H1 (cell line): ENCODE measurements around the gene BBLN.
A peak's percentile ranks its signal among the peaks of the same experiment; 100 is the strongest.

Experiments
- ATF3 ChIP-seq: IDR thresholded peaks from 2 replicates; pipeline ENCODE4 v1.6.1; 2011; ENCODE audit warnings: low read depth, mild to moderate bottlenecking, low read length; ENCODE audit not compliant: insufficient read depth
- CTCF ChIP-seq, 3 experiments: IDR thresholded peaks; 1 replicate in 2 of 3; 2 replicates in 1 of 3; pipeline versions ENCODE4 v1.5.1 to v1.6.1; 2011; ENCODE audit warnings: low read length in 3 of 3, mild to moderate bottlenecking in 3 of 3, inconsistent platforms in 2 of 3, low read depth in 1 of 3, moderate library complexity in 1 of 3; ENCODE audit not compliant: insufficient read depth in 1 of 3; ENCODE audit errors: control extremely low read depth in 1 of 3
- EZH2 ChIP-seq: fragments of 200-600 bp; sonication (generic); IDR thresholded peaks from 2 replicates; pipeline ENCODE4 v1.7.1; 2012; ENCODE audit warnings: low read depth, mild to moderate bottlenecking, moderate library complexity, low read length, inconsistent platforms; ENCODE audit not compliant: severe bottlenecking
- HDAC2 ChIP-seq, 2 experiments: fragments of 300-600 bp in 1 of 2; sonication (generic) in 1 of 2; IDR thresholded peaks; 2 replicates each; pipeline ENCODE4 v1.6.1; 2011 to 2012; ENCODE audit warnings: low read depth in 2 of 2, low read length in 2 of 2, mild to moderate bottlenecking in 2 of 2, moderate library complexity in 2 of 2, borderline replicate concordance in 1 of 2, inconsistent platforms in 1 of 2
- KDM1A ChIP-seq: fragments of 200-600, 300-600 bp; sonication (generic); IDR thresholded peaks from 2 replicates; pipeline ENCODE4 v1.7.1; 2016; ENCODE audit warnings: mild to moderate bottlenecking, low read length, borderline replicate concordance
- MAFK ChIP-seq: IDR thresholded peaks from 2 replicates; pipeline ENCODE4 v1.6.1; 2012; ENCODE audit warnings: low read depth, mild to moderate bottlenecking, improper control_type of control experiment, low read length
- POLR2A ChIP-seq, 2 experiments: IDR thresholded peaks; 1 replicate in 1 of 2; 2 replicates in 1 of 2; pipeline ENCODE4 v1.6.1; 2011; ENCODE audit warnings: low read depth in 2 of 2, low read length in 2 of 2, mild to moderate bottlenecking in 2 of 2; ENCODE audit errors: control extremely low read depth in 1 of 2
- POLR2AphosphoS5 ChIP-seq: IDR thresholded peaks from 2 replicates; pipeline ENCODE4 v1.6.1; 2011; ENCODE audit warnings: low read depth, low read length
- POU5F1 ChIP-seq: IDR thresholded peaks from 2 replicates; pipeline ENCODE4 v1.6.1; 2011; ENCODE audit warnings: low read depth, mild to moderate bottlenecking, low read length, moderate library complexity
- RXRA ChIP-seq: IDR thresholded peaks from 2 replicates; pipeline ENCODE4 v1.6.1; 2011; ENCODE audit warnings: low read depth, mild to moderate bottlenecking, low read length, moderate library complexity; ENCODE audit not compliant: insufficient read depth
- SIN3A ChIP-seq, 2 experiments: IDR thresholded peaks in 1 of 2; conservative IDR thresholded peaks in 1 of 2; 2 replicates each; pipeline ENCODE4 v1.6.1; 2011 to 2012; ENCODE audit warnings: low read length in 2 of 2, improper control_type of control experiment in 1 of 2, low read depth in 1 of 2, mild to moderate bottlenecking in 1 of 2
- SP1 ChIP-seq: IDR thresholded peaks from 2 replicates; pipeline ENCODE4 v1.6.1; 2011; ENCODE audit warnings: low read depth, low read length
- TAF1 ChIP-seq: IDR thresholded peaks from 2 replicates; pipeline ENCODE4 v1.6.1; 2011; ENCODE audit warnings: mild to moderate bottlenecking, low read depth, low read length
- TF ChIP-seq, protein P1 (sequence below): IDR thresholded peaks from 2 replicates; pipeline ENCODE4 v1.6.1; 2012; ENCODE audit warnings: inconsistent platforms

- TF ChIP-seq CTCF (IDR thresholded peaks at IDR 0.05; ENCODE audit: control extremely low read depth in 1 of 3, insufficient read depth in 1 of 3, low read depth in 1 of 3, low read length in 3 of 3): no peak
- peak; percentile 82; the same call in 1 of the 2 replicates for TF ChIP-seq KDM1A
- no peak for TF ChIP-seq EZH2
- TF ChIP-seq, protein P1, sequence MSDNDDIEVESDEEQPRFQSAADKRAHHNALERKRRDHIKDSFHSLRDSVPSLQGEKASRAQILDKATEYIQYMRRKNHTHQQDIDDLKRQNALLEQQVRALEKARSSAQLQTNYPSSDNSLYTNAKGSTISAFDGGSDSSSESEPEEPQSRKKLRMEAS: no peak
- TF ChIP-seq TAF1: no peak
- TF ChIP-seq ATF3: no peak
- TF ChIP-seq HDAC2 (IDR thresholded peaks at IDR 0.05; ENCODE audit: borderline replicate concordance in 1 of 2, low read depth in 2 of 2, low read length in 2 of 2): 0 out of 4 replicates have a peak, but pooled peaks of 1 of the 2 experiments have one; percentile 35
- TF ChIP-seq MAFK: no peak
- no peak for TF ChIP-seq RXRA
- TF ChIP-seq SP1: no peak
- no peak for TF ChIP-seq POLR2A (IDR thresholded peaks at IDR 0.05; ENCODE audit: control extremely low read depth in 1 of 2, low read depth in 2 of 2, low read length in 2 of 2)
- TF ChIP-seq POLR2AphosphoS5: 0 out of 2 replicates have a peak, but pooled peaks have one; percentile 33
- 0 out of 4 replicates have a peak, but pooled peaks of 1 of the 2 experiments have one; percentile 30 for TF ChIP-seq SIN3A (conservative IDR thresholded peaks at IDR 0.05 in 1 of 2, IDR thresholded peaks at IDR 0.05 in 1 of 2; ENCODE audit: low read depth in 1 of 2, low read length in 2 of 2)
- TF ChIP-seq POU5F1: no peak
These were observed 530 bp downstream of the BBLN start for GRCh38 chr9:128160603-128160987.
